HG03045 (cell line): ENCODE data around the gene ZRSR2.
"Not testable (repeated sequence)": the region's sequence is repeated elsewhere in the genome, so short reads cannot be mapped to it uniquely, and the experiment has no call there.

ENCODE experiments used
- ATAC-seq: cut with Tn5 transposase; IDR thresholded peaks from one replicate; pipeline ENCODE4 v1.9.1; 2021; ENCODE audit warnings: mild to moderate bottlenecking, moderate library complexity; ENCODE audit not compliant: unreplicated experiment

The ZRSR2 gene

DNA sequence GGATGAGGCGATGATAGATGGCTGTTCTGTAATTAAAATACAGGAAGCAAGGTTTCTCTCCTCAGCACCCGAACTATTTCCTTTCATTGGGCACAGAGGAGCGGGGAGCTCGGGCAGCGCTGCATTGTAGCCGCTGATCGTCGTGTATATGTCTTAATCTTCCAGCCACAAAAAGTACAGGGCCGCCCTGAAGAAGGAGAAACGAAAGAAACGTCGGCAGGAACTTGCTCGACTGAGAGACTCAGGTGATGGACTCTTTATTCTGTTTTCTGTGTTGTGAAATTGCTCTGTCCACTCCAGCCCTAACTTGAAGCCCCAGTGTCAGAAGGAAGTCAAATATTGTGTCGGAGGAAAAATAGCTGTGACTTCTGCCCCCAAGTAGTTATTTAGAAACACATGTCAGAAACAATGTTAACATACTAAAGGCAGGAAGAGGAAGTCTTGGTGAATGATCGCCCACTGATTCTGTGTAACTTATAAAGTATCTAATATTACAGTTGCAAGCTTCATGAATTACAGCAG lies 546 bp downstream of the ZRSR2 start:
- ATAC-seq: peak; percentile 36

DNA sequence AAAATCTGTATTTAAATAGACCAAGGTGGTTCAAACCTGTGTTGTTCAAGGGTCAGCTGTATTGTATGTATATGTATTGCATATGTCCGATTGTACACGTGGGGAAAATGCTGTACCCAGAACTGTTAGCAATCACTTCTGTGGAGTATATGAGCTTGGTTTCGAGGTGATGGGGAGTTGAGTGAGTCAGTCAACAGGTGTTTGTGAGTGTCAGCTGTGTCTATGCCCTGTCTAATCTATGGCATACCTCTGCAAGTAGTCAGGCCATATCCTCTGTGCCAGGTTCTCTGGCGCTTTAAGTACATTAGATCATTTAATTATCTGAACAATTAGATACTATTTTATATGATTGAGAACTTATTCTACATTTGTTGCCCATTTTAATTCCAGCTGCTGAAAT lies 7.4 kb downstream of the ZRSR2 start:
- no peak for ATAC-seq

- no peak for ATAC-seq
These were observed 14.3 kb downstream of the ZRSR2 start for GRCh38 chrX:15804563-15804962.

DNA sequence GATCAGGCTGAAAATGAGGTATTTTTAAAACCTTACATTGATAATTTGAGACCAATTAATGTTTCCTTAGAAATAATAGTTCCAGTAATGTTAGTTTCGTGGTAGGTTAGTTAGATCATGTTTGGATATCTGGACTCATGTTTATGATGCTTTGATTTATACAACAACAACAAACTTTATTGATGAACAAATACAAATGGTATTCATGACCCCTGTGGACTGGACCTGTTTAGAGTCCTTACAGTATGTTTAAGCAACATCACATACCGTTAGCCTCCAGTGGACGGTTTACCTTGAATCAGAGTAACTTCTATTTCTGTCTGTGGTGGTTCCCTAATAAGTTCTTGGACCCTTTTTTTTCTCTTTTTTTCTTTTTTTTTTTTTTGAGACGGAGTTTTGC lies 18.0 kb downstream of the ZRSR2 start:
- no peak for ATAC-seq

- ATAC-seq: no peak
These were observed 22.1 kb downstream of the ZRSR2 start for GRCh38 chrX:15812192-15812938.

- no peak for ATAC-seq
These were observed 23.1 kb downstream of the ZRSR2 start for GRCh38 chrX:15813416-15813815.

- ATAC-seq: no peak
These were observed 24.6 kb downstream of the ZRSR2 start for GRCh38 chrX:15814771-15815365.

DNA sequence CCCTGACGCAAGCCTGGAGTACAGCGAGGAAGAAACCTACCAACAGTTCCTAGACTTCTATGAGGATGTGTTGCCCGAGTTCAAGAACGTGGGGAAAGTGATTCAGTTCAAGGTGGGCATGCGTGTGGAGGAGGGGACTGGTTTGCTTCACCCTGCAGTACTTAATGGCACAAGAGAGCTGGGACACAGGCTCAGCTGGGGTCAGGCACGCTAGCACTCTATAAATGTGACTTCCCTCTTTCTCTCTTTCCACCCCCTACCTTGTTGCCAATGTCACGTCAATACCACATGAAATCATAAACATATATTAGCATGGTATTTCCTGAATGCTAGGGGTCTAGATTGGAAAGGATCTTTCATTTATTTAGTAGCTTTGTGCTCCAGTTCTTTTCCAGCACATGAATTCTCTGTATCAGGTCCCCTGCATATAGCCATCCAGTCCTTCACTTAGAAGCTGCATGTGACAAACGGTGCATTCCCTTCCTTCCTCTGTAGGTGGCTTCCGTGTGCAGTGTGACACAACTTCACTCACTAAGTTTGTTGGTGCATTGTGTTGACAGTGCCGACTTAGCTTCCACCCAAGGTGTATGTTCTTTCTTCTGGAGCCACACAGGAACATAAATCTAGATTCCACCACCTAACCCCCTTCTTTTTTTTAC lies 25.6 kb downstream of the ZRSR2 start:
- peak; percentile 78 for ATAC-seq

DNA sequence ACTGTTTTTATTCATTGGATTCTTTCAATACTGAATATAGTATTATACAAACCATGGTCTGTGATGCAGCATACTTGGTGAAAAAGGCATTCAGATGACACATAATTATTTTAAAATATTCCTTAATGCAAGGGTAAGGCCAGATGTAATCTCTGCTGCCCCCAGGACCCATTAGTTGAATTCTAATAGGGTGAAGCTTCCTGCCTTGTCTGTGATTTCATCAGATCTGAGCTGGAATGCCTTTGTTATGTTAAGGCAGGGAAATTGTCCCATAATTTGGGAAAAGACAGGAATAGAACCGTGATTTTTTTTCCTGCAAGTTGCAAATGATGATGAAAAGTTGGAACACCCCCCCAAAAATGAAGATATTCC lies 26.1 kb downstream of the ZRSR2 start:
- no peak for ATAC-seq

- no peak for ATAC-seq
These were observed 26.6 kb downstream of the ZRSR2 start for GRCh38 chrX:15816886-15817285.

GRCh38 chrX:15820106-15821073 lies 30.1 kb downstream of the ZRSR2 start:
- ATAC-seq: no peak

GRCh38 chrX:15822922-15823321 lies 32.6 kb downstream of the ZRSR2 start:
- no peak for ATAC-seq

DNA sequence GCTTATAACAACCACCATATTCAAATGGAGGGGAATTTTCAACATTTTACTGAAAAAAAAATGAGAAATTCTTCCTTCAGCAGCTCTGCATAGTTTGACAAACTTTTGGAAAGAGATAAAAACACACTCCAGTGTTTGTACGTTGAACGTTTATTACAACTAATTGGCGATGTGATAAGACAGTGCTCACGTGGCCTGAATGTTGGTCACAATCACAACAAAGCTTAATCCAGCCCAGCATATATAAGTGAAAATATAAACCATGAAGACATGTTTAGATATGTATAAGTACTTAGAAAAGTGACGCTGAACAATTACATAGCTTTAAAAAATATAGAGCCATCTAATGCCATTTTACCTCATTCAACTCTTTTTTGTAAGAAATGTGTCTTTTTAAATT lies 35.7 kb downstream of the ZRSR2 start:
- no peak for ATAC-seq

DNA sequence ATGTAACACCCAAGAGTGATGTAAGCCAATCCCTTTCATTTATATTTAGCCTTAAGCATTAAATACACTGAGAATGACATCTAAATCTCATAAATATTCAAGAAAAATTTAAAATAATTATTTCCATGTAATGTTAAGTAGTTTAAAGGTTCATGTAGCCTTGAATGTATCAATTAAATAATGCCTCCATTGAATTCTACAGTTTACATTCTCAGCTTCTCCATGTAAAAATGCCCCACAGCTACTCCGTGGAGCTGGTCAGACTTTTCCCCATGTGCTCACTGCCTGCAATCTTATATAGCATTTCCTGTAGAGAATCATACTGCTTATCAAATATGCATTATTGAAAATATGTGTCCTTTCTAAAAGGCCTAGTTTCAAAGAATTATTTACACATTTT lies 38.9 kb downstream of the ZRSR2 start:
- no peak for ATAC-seq

GRCh38 chrX:15831347-15831746 lies 41.1 kb downstream of the ZRSR2 start:
- not testable (repeated sequence) for ATAC-seq

DNA sequence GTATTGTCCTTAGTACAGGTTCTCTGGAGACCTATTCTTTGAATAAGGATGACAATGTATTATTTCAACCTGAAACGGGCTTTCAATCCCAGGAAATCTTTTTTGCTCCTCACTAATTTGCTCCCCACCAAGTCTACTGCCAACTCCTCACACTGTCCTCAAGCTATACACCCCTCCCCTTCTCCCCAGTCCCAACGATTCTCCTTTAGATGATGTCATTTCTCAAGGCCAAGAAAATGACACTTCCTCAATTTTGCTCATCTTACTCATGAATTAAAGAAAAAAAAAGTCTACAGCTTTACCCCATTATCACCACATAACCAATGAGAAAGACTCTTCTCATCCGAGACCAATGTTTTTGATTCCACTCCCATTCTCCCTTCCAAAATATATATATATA lies 43.8 kb downstream of the ZRSR2 start:
- ATAC-seq: no peak

DNA sequence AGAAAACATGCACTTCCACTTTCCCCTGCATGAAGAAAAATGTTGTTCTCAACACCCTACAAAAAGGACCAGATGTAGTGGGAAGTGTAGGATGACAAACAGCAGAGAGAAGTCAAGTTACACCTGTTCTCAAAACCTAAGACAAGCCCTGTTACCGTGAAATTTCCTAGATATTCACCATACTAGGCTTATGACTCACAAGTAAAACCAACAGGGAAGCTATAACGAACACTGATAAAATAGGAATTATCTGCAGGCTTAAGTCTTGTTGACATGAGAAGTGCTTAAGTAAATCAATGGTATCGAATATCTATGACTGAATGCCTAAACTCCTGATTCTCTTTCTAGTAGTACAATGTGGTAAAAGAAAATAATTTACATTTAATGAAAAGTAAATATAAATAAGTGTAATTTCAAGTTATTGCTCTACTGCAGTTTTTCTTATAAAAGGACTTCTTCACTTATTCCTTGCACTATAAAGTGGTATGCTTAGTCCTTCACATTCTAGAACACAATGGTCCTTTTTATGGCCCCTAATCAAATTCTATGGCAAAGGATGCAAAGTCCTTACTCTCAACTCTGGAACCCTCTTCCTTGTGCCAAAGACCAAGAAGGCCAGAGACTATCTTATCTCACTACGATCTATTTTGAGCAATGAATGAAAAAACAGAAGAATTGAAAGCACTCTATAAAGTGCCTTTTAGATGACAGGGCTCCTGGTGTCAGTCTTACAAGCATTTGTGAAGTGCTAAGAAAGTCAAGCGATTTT lies 44.7 kb downstream of the ZRSR2 start:
- no peak for ATAC-seq

DNA sequence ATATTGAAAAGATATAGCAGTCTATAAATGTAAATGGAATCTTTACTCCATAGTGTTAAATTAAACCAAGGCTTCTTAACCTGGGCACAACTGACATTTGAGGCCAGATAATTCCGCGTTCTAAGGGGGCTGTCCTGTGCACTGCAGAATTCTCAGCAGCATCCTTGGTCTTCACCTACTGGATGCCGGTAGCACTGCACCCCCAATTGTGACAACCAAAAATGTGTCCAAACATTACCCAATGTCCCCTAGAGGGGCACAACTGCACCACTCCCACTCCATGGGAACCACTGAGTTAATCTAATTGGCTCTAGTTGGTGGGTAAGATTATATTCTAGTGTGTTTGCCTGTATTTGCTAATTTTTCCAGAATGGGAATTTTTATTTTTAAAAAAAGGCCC lies 47.7 kb downstream of the ZRSR2 start:
- ATAC-seq: no peak

GRCh38 chrX:15841853-15842516 lies 51.7 kb downstream of the ZRSR2 start:
- ATAC-seq: no peak

- no peak for ATAC-seq
These were observed 53.7 kb downstream of the ZRSR2 start for GRCh38 chrX:15843960-15844359.
